ENCODE measurements around the gene ADAMTSL1.

DNA sequence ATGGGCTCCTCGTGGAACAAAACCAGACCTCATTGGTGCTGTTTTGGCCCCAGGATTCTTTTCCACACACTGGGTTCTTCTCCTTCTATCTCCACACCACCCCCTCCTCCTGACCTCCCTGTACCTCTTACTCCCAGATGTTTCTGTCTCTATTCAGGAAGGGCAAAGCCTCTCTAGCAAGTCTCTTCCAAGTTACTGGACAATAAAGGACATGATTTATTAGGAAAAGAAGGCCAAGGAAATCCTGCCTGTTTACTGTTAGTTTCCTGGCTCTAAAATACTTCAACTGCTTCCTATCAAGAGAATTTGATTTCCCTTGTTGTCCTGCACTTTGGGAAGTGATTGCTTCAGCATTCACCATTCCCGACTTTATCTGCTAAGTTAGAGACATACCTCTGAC lies 297.1 kb downstream of the ADAMTSL1 start:
- no peak for TF ChIP-seq YY1 (IDR thresholded peaks at IDR 0.05; ENCODE audit: low read depth, low read length)
- no peak for TF ChIP-seq CTCF (IDR thresholded peaks at IDR 0.05; ENCODE audit: control extremely low read depth in 1 of 3, insufficient read depth in 1 of 3, low read depth in 1 of 3, low read length in 3 of 3)
- no peak for TF ChIP-seq NRF1 (IDR thresholded peaks at IDR 0.05; ENCODE audit: low read depth, low read length)

Data from H1 (cell line).